SK-N-SH (cell line): Measurements from ENCODE around the gene MARCHF10. TPM values are rescaled to one million over a fixed set of nuclear protein-coding genes. Genes with fewer than 3 reads are reported as not detected.
"Not testable (repeated sequence)": the region's sequence is repeated elsewhere in the genome, so short reads cannot be mapped to it uniquely, and the experiment has no call there.

Experiments used
- CTCF ChIA-PET: fragments of 300-600, 350-600 bp; formaldehyde crosslinking; extraction: SDS; loops from one replicate; lab custom pipeline; 2021; lab: Yijun Ruan, JAX
- POLR2A ChIA-PET: fragments of 350-600 bp; sonication (Branson Sonifier 250); formaldehyde crosslinking; extraction: SDS; loops from one replicate; lab custom pipeline; 2020; ENCODE audit warnings: antibody characterized with exemption, inconsistent platforms; lab: Yijun Ruan, JAX
- DNase-seq: peaks from one replicate; pipeline ENCODE4 v3.0.0; 2012
- H2AFZ ChIP-seq: fragments of 200-600 bp; sonication (generic); 2 replicates; pipeline ENCODE4 v1.8.1; 2016; ENCODE audit warnings: antibody characterized with exemption, mild to moderate bottlenecking, low read depth
- H3F3A ChIP-seq: fragments of 200-600 bp; sonication (generic); replicated peaks from 2 replicates; pipeline ENCODE3; 2016; ENCODE audit warnings: antibody characterized with exemption, mild to moderate bottlenecking; ENCODE audit not compliant: insufficient read depth
- H3K27ac ChIP-seq, 2 experiments: fragments of 200-500 bp in 1 of 2; fragments of 200-600 bp in 1 of 2; sonication (Bioruptor generic) in 1 of 2; sonication (generic), shearing (Covaris generic) in 1 of 2; 2 replicates each; pipeline versions ENCODE4 v1.5.1 to v1.6.1; 2014 to 2016; ENCODE audit warnings: low read depth in 2 of 2, inconsistent platforms in 1 of 2, low read length in 1 of 2, mild to moderate bottlenecking in 1 of 2, mixed read lengths in 1 of 2
- H3K27me3 ChIP-seq: fragments of 200-600 bp; sonication (generic), shearing (Covaris generic); 2 replicates; pipeline ENCODE4 v1.6.1; 2016; ENCODE audit warnings: mixed run types; ENCODE audit not compliant: insufficient read depth
- H3K36me3 ChIP-seq, 2 experiments: fragments of 200-500 bp in 1 of 2; fragments of 200-600 bp in 1 of 2; sonication (Bioruptor generic) in 1 of 2; sonication (generic) in 1 of 2; replicated peaks in 1 of 2; 2 replicates each; pipeline versions ENCODE3 to v1.5.1; 2014 to 2016; ENCODE audit warnings: low read length in 1 of 2, mild to moderate bottlenecking in 1 of 2; ENCODE audit not compliant: insufficient read depth in 2 of 2, control insufficient read depth in 1 of 2
- H3K4me1 ChIP-seq, 2 experiments: fragments of 200-500 bp in 1 of 2; fragments of 200-600 bp in 1 of 2; sonication (Bioruptor generic) in 1 of 2; sonication (generic), shearing (Covaris generic) in 1 of 2; 2 replicates each; pipeline versions ENCODE4 v1.5.1 to v1.6.1; 2014 to 2016; ENCODE audit warnings: low read depth in 1 of 2, low read length in 1 of 2, mixed run types in 1 of 2; ENCODE audit not compliant: insufficient read depth in 2 of 2, control insufficient read depth in 1 of 2
- H3K4me2 ChIP-seq: fragments of 200-600 bp; sonication (generic), shearing (Covaris generic); 2 replicates; pipeline ENCODE4 v1.6.1; 2017; ENCODE audit warnings: mixed run types
- H3K4me3 ChIP-seq, 2 experiments: fragments of 200-500 bp in 1 of 2; fragments of 200-600 bp in 1 of 2; sonication (Bioruptor generic) in 1 of 2; sonication (generic), shearing (Covaris generic) in 1 of 2; 2 replicates each; pipeline versions ENCODE4 v1.5.1 to v1.8.1; 2014 to 2016; ENCODE audit warnings: low read depth in 2 of 2, inconsistent platforms in 1 of 2, low read length in 1 of 2, mild to moderate bottlenecking in 1 of 2, mixed read lengths in 1 of 2, moderate library complexity in 1 of 2
- H3K79me2 ChIP-seq: fragments of 200-600 bp; sonication (generic); 2 replicates; pipeline ENCODE4 v1.8.1; 2017; ENCODE audit warnings: mild to moderate bottlenecking; ENCODE audit not compliant: insufficient read depth
- H3K9ac ChIP-seq: fragments of 200-600 bp; sonication (generic); 2 replicates; pipeline ENCODE4 v1.6.1; 2017; ENCODE audit warnings: mixed run types
- H3K9me2 ChIP-seq: fragments of 200-600 bp; sonication (generic); 2 replicates; pipeline ENCODE4 v1.6.1; 2017; ENCODE audit warnings: mixed run types
- H3K9me3 ChIP-seq: fragments of 200-600 bp; sonication (generic); 2 replicates; pipeline ENCODE4 v1.6.1; 2017; ENCODE audit warnings: mixed run types, mild to moderate bottlenecking, moderate library complexity
- H4K20me1 ChIP-seq: fragments of 200-600 bp; sonication (generic); 2 replicates; pipeline ENCODE4 v1.6.1; 2017; ENCODE audit warnings: mild to moderate bottlenecking, mixed run types; ENCODE audit not compliant: insufficient read depth
- EP300 ChIP-seq, 2 experiments: IDR thresholded peaks; 2 replicates each; pipeline versions ENCODE4 v1.4.0 to v1.6.1; 2012; ENCODE audit warnings: borderline replicate concordance in 1 of 2, low read depth in 1 of 2, low read length in 1 of 2
- JUND ChIP-seq: IDR thresholded peaks from 2 replicates; pipeline ENCODE4 v1.4.0; 2012
- MEF2A ChIP-seq: IDR thresholded peaks from 2 replicates; pipeline ENCODE4 v1.4.0; 2012; ENCODE audit warnings: low read depth, borderline replicate concordance
- MXI1 ChIP-seq: IDR thresholded peaks from 2 replicates; pipeline ENCODE4 v1.6.1; 2012; ENCODE audit warnings: mild to moderate bottlenecking, low read depth, low read length, improper control_type of control experiment
- RFX5 ChIP-seq: IDR thresholded peaks from 2 replicates; pipeline ENCODE4 v1.6.1; 2012; ENCODE audit warnings: mild to moderate bottlenecking, improper control_type of control experiment, low read length
- TEAD4 ChIP-seq: IDR thresholded peaks from 2 replicates; pipeline ENCODE4 v1.4.0; 2012; ENCODE audit warnings: mild to moderate bottlenecking, borderline replicate concordance; ENCODE audit not compliant: insufficient read depth
- YY1 ChIP-seq: IDR thresholded peaks from 2 replicates; pipeline ENCODE4 v1.4.0; 2012; ENCODE audit warnings: low read depth, mild to moderate bottlenecking
- WGBS: methylation state at CpG from one replicate; pipeline ENCODE4 v1.1.6; 2017; ENCODE audit warnings: low lambda C conversion rate; 5-methylcytosine and 5-hydroxymethylcytosine counted together
- polyA plus RNA-seq, 3 experiments: library from polyadenylated mRNA; depleted of rRNA; stranded (reverse); fragments of >200 nt; gene quantifications; 2 replicates each; pipeline ENCODE4 v1.2.3, GENCODE V29; 2012
- TF ChIP-seq, protein P1 (sequence below): IDR thresholded peaks from 2 replicates; pipeline ENCODE4 v1.4.0; 2012; ENCODE audit warnings: low read depth, borderline replicate concordance

MARCHF10 gene
- polyA plus RNA-seq, 1 of the 3 experiments (the other 2 are of a cell fraction): 0.16 TPM

- no peak overlapping the region for H3K9ac ChIP-seq
- H3K36me3 ChIP-seq: no peaks in the 10 kb centered on the region
- H3K9me2 ChIP-seq: no peaks in the 10 kb centered on the region
- H3F3A ChIP-seq: no peaks in the 10 kb centered on the region
- no peak overlapping the region for H2AFZ ChIP-seq
- DNase-seq: no peak
- no peaks in the 10 kb centered on the region for H4K20me1 ChIP-seq
- no peaks in the 10 kb centered on the region for H3K79me2 ChIP-seq
- H3K4me2 ChIP-seq: no peak overlapping the region
- TF ChIP-seq RFX5 (no peak), MEF2A (0 out of 2 replicates have a peak, but pooled peaks have one; percentile 32), TEAD4 (no peak), EP300 (IDR thresholded peaks at IDR 0.05; ENCODE audit: borderline replicate concordance in 1 of 2, low read depth in 1 of 2, low read length in 1 of 2) (0 out of 4 replicates have a peak, but pooled peaks of 1 of the 2 experiments have one; percentile 4)
- TF ChIP-seq, protein P1, sequence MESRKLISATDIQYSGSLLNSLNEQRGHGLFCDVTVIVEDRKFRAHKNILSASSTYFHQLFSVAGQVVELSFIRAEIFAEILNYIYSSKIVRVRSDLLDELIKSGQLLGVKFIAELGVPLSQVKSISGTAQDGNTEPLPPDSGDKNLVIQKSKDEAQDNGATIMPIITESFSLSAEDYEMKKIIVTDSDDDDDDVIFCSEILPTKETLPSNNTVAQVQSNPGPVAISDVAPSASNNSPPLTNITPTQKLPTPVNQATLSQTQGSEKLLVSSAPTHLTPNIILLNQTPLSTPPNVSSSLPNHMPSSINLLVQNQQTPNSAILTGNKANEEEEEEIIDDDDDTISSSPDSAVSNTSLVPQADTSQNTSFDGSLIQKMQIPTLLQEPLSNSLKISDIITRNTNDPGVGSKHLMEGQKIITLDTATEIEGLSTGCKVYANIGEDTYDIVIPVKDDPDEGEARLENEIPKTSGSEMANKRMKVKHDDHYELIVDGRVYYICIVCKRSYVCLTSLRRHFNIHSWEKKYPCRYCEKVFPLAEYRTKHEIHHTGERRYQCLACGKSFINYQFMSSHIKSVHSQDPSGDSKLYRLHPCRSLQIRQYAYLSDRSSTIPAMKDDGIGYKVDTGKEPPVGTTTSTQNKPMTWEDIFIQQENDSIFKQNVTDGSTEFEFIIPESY: no peak
- ChIA-PET POLR2A (no interaction called here), CTCF (no interaction called here)
- no peaks in the 10 kb centered on the region for H3K4me1 ChIP-seq
- no peaks in the 10 kb centered on the region for H3K9me3 ChIP-seq
- H3K27me3 ChIP-seq: no peaks in the 10 kb centered on the region
- no peak overlapping the region for H3K4me3 ChIP-seq
- 51% methylated on average over 6 of the region's 6 CpGs for WGBS
- H3K27ac ChIP-seq: no peak overlapping the region
Observed at GRCh38 chr17:62854098-62854680, 46.1 kb upstream of the MARCHF10 start.

DNA sequence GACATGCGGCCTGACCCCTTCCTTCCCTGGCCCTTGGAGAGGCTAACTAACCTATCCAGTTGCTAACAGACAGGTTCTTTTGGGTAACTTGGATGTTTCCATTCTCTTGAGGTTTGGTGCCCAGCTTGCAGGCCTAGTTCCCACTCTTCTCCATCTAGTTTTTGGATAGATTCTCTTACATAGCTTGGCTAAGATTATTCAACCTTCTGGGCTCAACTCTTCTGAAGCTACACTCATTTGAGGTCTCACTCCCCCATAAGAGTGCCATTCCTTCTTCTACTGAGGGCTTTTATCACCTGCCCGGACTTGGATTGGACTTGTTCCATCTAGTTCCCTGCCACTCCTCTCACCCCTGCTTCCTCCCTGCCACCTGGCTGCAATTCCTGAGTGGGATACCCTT, 44.1 kb upstream of the MARCHF10 start:
- no peak overlapping the region for H3K4me2 ChIP-seq
- no peaks in the 10 kb centered on the region for H3K9me3 ChIP-seq
- no peak overlapping the region for H3K27ac ChIP-seq
- WGBS: 95% methylated on average over 2 of the region's 2 CpGs
- no peak overlapping the region for H3K4me3 ChIP-seq
- TF ChIP-seq YY1 (no peak), MXI1 (no peak), JUND (no peak)
- TF ChIP-seq, all 33 proteins: peak for 0
- Histone ChIP-seq H2AFZ (no peak overlapping the region), H3K36me3 (no peaks in the 10 kb centered on the region), H3K79me2 (no peaks in the 10 kb centered on the region), H3K27me3 (no peaks in the 10 kb centered on the region), H3F3A (no peaks in the 10 kb centered on the region), H3K9ac (no peak overlapping the region), H3K4me1 (no peaks in the 10 kb centered on the region), H4K20me1 (no peaks in the 10 kb centered on the region), H3K9me2 (no peaks in the 10 kb centered on the region)
- DNase-seq: no peak
- ChIA-PET CTCF (interaction anchor here (0.6 to 0.7 kb wide), 2 partner anchors 11 kb away, joined by 3 read pairs; no protein-coding TSS in a partner anchor), POLR2A (no interaction called here)

DNA sequence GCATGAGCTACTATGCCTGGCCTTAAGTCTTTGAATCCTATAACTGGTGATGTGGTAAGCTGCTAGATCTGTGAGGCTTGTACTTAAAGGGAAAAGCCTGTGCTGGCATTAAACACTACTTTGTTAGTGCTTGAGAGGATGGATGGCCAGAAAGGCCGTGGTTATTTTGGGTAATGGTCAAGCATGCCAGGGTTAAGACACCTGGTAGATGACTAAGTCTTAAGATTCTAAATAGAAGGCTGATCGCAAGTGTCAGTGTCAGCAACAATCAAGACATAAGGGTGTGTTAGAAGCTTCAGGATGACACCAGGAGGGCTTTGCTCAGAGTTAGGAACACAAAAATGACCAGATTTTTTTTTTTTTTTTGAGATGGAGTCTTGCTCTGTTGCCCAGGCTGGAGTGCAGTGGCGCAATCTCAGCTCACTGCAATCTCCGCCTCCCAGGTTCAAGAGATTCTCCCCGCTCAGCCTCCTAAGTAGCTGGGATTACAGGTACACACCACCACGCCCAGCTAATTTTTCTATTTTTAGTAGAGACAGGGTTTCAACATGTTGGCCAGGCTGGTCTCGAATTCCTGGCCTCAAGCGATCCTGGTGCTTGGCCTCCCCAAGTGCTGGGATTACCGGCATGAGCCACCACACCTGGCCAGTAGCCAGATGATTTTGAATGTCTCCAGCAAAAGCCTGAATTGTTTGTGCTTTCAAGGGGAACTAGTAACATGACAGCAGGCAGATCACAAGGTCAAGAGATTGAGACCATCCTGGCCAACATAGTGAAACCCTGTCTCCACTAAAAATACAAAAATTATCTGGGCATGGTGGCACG, 41.7 kb upstream of the MARCHF10 start:
- H3K9me2 ChIP-seq, H3K4me1 ChIP-seq, H3K9me3 ChIP-seq, H3F3A ChIP-seq, H3K36me3 ChIP-seq, H3K4me2 ChIP-seq, H2AFZ ChIP-seq, H3K9ac ChIP-seq, H4K20me1 ChIP-seq, H3K27me3 ChIP-seq, H3K4me3 ChIP-seq, H3K27ac ChIP-seq, H3K79me2 ChIP-seq, DNase-seq: not testable (repeated sequence)
- POLR2A ChIA-PET: interaction anchor here (0.5 kb wide), 1 partner anchor 112 kb away, joined by 3 read pairs; no protein-coding TSS in a partner anchor
- CTCF ChIA-PET: interaction anchor here (0.7 to 0.8 kb wide), 2 partner anchors 19 to 26 kb away, joined by 3 to 4 read pairs; no protein-coding TSS in a partner anchor
- WGBS: 91% methylated on average over 10 of the region's 10 CpGs
